ENCODE results near the gene RSRC1. TPM values are rescaled to one million over a fixed set of nuclear protein-coding genes. Genes with fewer than 3 reads are reported as not detected.

RSRC1 gene
- total RNA-seq, 1 experiment from 2014 or later = 60.3 TPM

- H3K9me2 ChIP-seq (ENCODE audit: insufficient read depth) = no peaks in the 10 kb centered on the region
- H3K4me2 ChIP-seq = no peak overlapping the region
- BruUV-seq (replicated peaks) = no TSS peak
- H3K4me1 ChIP-seq (replicated peaks; ENCODE audit: insufficient read depth) = peaks cover 4% of the 10 kb centered on the region; the same call in 1 of the 2 replicates
- H3K27me3 ChIP-seq (ENCODE audit: insufficient read depth, low read depth) = no peaks in the 10 kb centered on the region
- H3K4me3 ChIP-seq = no peak overlapping the region
- no peaks in the 10 kb centered on the region for H4K20me1 ChIP-seq (ENCODE audit: insufficient read depth)
- TF ChIP-seq EZH2 (IDR thresholded peaks at IDR 0.05; ENCODE audit: low read depth) = no peak
- TF ChIP-seq CTCF (conservative IDR thresholded peaks at IDR 0.05) = no peak
- intact Hi-C loops (cut with micrococcal nuclease; ENCODE audit: unreplicated experiment) = loop anchor here (10.0 kb wide), 2 partner anchors 332 to 432 kb away; no protein-coding TSS in a partner anchor
- POLR2A ChIA-PET (ENCODE audit: unreplicated experiment) = no interaction called here
- no peaks in the 10 kb centered on the region for H3K79me2 ChIP-seq (ENCODE audit: low read depth)
- H3F3A ChIP-seq (ENCODE audit: insufficient read depth, low read depth) = no peaks in the 10 kb centered on the region
- CTCF ChIA-PET = no interaction called here
- no peak for DNase-seq
- H3K36me3 ChIP-seq (ENCODE audit: low read depth) = no peaks in the 10 kb centered on the region
- H2AFZ ChIP-seq = no peak overlapping the region
- H3K9me3 ChIP-seq (ENCODE audit: insufficient read depth, low read depth) = no peaks in the 10 kb centered on the region
- no peak overlapping the region for H3K27ac ChIP-seq
These were observed 7.4 kb upstream of the RSRC1 start for GRCh38 chr3:158102242-158103080.

GRCh38 chr3:158103081-158103886 is 6.6 kb upstream of the RSRC1 start:
- Histone ChIP-seq H3K27me3 (ENCODE audit: insufficient read depth, low read depth) (no peaks in the 10 kb centered on the region), H3K4me2 (no peak overlapping the region), H3K9me2 (ENCODE audit: insufficient read depth) (no peaks in the 10 kb centered on the region), H3K27ac (no peak overlapping the region), H3K4me3 (no peak overlapping the region), H2AFZ (no peak overlapping the region), H3K4me1 (replicated peaks; ENCODE audit: insufficient read depth) (0 out of 2 replicates have a peak, but pooled peaks cover 4% of the 10 kb centered on the region), H3K36me3 (ENCODE audit: low read depth) (no peaks in the 10 kb centered on the region), H3K9me3 (ENCODE audit: insufficient read depth, low read depth) (no peaks in the 10 kb centered on the region), H3F3A (ENCODE audit: insufficient read depth, low read depth) (no peaks in the 10 kb centered on the region), H3K79me2 (ENCODE audit: low read depth) (no peaks in the 10 kb centered on the region), H4K20me1 (ENCODE audit: insufficient read depth) (no peaks in the 10 kb centered on the region)
- DNase-seq = no peak
- no peak for TF ChIP-seq CTCF (conservative IDR thresholded peaks at IDR 0.05)
- no peak for TF ChIP-seq EZH2 (IDR thresholded peaks at IDR 0.05; ENCODE audit: low read depth)
- BruUV-seq (replicated peaks) = no TSS peak
- intact Hi-C loops (cut with micrococcal nuclease; ENCODE audit: unreplicated experiment) = loop anchor here (10.0 kb wide), 2 partner anchors 332 to 432 kb away; no protein-coding TSS in a partner anchor
- ChIA-PET CTCF (no interaction called here), POLR2A (ENCODE audit: unreplicated experiment) (no interaction called here)

- Histone ChIP-seq H3K9me3 (ENCODE audit: insufficient read depth, low read depth) (no peaks in the 10 kb centered on the region), H3K4me3 (no peak overlapping the region), H2AFZ (no peak overlapping the region), H3K79me2 (ENCODE audit: low read depth) (no peaks in the 10 kb centered on the region), H3K4me1 (replicated peaks; ENCODE audit: insufficient read depth) (peaks cover 8% of the 10 kb centered on the region; the same call in 1 of the 2 replicates), H3K9me2 (ENCODE audit: insufficient read depth) (no peaks in the 10 kb centered on the region), H3K27ac (no peak overlapping the region), H4K20me1 (ENCODE audit: insufficient read depth) (no peaks in the 10 kb centered on the region), H3F3A (ENCODE audit: insufficient read depth, low read depth) (no peaks in the 10 kb centered on the region), H3K4me2 (no peak overlapping the region), H3K27me3 (ENCODE audit: insufficient read depth, low read depth) (no peaks in the 10 kb centered on the region), H3K36me3 (ENCODE audit: low read depth) (no peaks in the 10 kb centered on the region)
- ChIA-PET CTCF (no interaction called here), POLR2A (ENCODE audit: unreplicated experiment) (no interaction called here)
- no TSS peak for BruUV-seq (replicated peaks)
- intact Hi-C loops (cut with micrococcal nuclease; ENCODE audit: unreplicated experiment) = loop anchor here (10.0 kb wide), 2 partner anchors 331 to 431 kb away; no protein-coding TSS in a partner anchor
- TF ChIP-seq CTCF (conservative IDR thresholded peaks at IDR 0.05) (no peak), EZH2 (IDR thresholded peaks at IDR 0.05; ENCODE audit: low read depth) (no peak)
- DNase-seq = no peak
These were observed 6.0 kb upstream of the RSRC1 start for GRCh38 chr3:158103887-158104327.

Measured in PC-9 (cell line).